GM23338 (cell line): ENCODE measurements around the gene KLHL22. TPM values are rescaled to one million over a fixed set of nuclear protein-coding genes. Genes with fewer than 3 reads are reported as not detected.
A peak's percentile ranks its signal among the peaks of the same experiment; 100 is the strongest.
"Not testable (repeated sequence)": the region's sequence is repeated elsewhere in the genome, so short reads cannot be mapped to it uniquely, and the experiment has no call there.

Source experiments
- ATAC-seq: fragments of 200-7000 bp; cut with Tn5 transposase; 3 replicates; pipeline ENCODE4 v1.9.1; 2020
- DNase-seq: peaks from one replicate; pipeline ENCODE4 v3.0.0-alpha.2; 2015; ENCODE audit warnings: low spot score
- H2AFZ ChIP-seq: fragments of 200-600 bp; sonication (generic); 2 replicates; pipeline ENCODE4 v1.8.0; 2016; ENCODE audit warnings: antibody characterized with exemption, mild to moderate bottlenecking, moderate library complexity
- H3F3A ChIP-seq: fragments of 200-600 bp; sonication (generic); replicated peaks from 2 replicates; pipeline ENCODE4 v1.8.0; 2017; ENCODE audit warnings: antibody characterized with exemption, mixed run types, low read depth
- H3K27ac ChIP-seq: fragments of 200-600 bp; sonication (generic); 2 replicates; pipeline ENCODE4 v1.6.1; 2016; ENCODE audit warnings: low read depth
- H3K27me3 ChIP-seq: fragments of 200-600 bp; sonication (generic); 2 replicates; pipeline ENCODE4 v1.8.0; 2016; ENCODE audit warnings: mild to moderate bottlenecking, mixed run types, moderate library complexity; ENCODE audit not compliant: insufficient read depth
- H3K36me3 ChIP-seq: fragments of 200-600 bp; sonication (generic); 2 replicates; pipeline ENCODE4 v1.8.0; 2016; ENCODE audit warnings: mild to moderate bottlenecking; ENCODE audit not compliant: insufficient read depth
- H3K4me1 ChIP-seq: fragments of 200-600 bp; sonication (generic); 2 replicates; pipeline ENCODE4 v1.8.0; 2016; ENCODE audit warnings: mild to moderate bottlenecking, moderate library complexity; ENCODE audit not compliant: insufficient read depth
- H3K4me2 ChIP-seq: fragments of 200-600 bp; sonication (generic); 2 replicates; pipeline ENCODE4 v1.7.1; 2017; ENCODE audit warnings: mixed run types
- H3K4me3 ChIP-seq: fragments of 200-600 bp; sonication (generic); 2 replicates; pipeline ENCODE4 v1.6.1; 2016; ENCODE audit warnings: mixed run types
- H3K79me2 ChIP-seq: fragments of 200-600 bp; sonication (generic); replicated peaks from 2 replicates; pipeline ENCODE4 v1.8.0; 2017; ENCODE audit warnings: mild to moderate bottlenecking; ENCODE audit not compliant: insufficient read depth
- H3K9me2 ChIP-seq: fragments of 200-600 bp; sonication (generic); 2 replicates; pipeline ENCODE4 v1.8.0; 2017; ENCODE audit not compliant: insufficient read depth
- H4K20me1 ChIP-seq: fragments of 200-600 bp; sonication (generic); replicated peaks from 2 replicates; pipeline ENCODE4 v1.8.0; 2017; ENCODE audit warnings: mild to moderate bottlenecking; ENCODE audit not compliant: insufficient read depth
- H3K27ac Mint-ChIP-seq: 2 replicates; pipeline ENCODE4 v1.8.0; 2020; ENCODE audit warnings: inconsistent platforms, mild to moderate bottlenecking, moderate library complexity, mixed read lengths
- H3K27me3 Mint-ChIP-seq: 3 replicates; pipeline ENCODE4 v1.8.0; 2022; ENCODE audit warnings: low read depth, mild to moderate bottlenecking, moderate library complexity, mixed read lengths, inconsistent platforms; ENCODE audit not compliant: insufficient read depth, poor library complexity
- H3K36me3 Mint-ChIP-seq: 3 replicates; pipeline ENCODE4 v1.8.0; 2021; ENCODE audit warnings: low read depth, mild to moderate bottlenecking, inconsistent platforms, moderate library complexity, mixed read lengths
- H3K4me1 Mint-ChIP-seq: 3 replicates; pipeline ENCODE4 v1.8.0; 2020; ENCODE audit warnings: mild to moderate bottlenecking, inconsistent platforms, mixed read lengths
- H3K4me3 Mint-ChIP-seq: 3 replicates; pipeline ENCODE4 v1.8.0; 2021; ENCODE audit warnings: moderate library complexity, mild to moderate bottlenecking, inconsistent platforms, mixed read lengths
- H3K9me3 Mint-ChIP-seq: 3 replicates; pipeline ENCODE4 v1.8.0; 2020; ENCODE audit warnings: moderate library complexity, mild to moderate bottlenecking, inconsistent platforms, mixed read lengths
- CTCF ChIP-seq, 2 experiments: fragments of 200-600 bp in 1 of 2; sonication (generic) in 1 of 2; conservative IDR thresholded peaks; 2 replicates each; pipeline versions ENCODE4 v1.5.1 to v1.6.1; 2016 to 2017; ENCODE audit warnings: antibody characterized with exemption in 2 of 2, low read depth in 2 of 2, mild to moderate bottlenecking in 2 of 2, moderate library complexity in 1 of 2
- ZNF462 ChIP-seq: fragments of 250-450 bp; sonication (Bioruptor Pico); IDR thresholded peaks from 2 replicates; pipeline ENCODE4 v1.5.0; 2020; ENCODE audit warnings: mild to moderate bottlenecking, moderate library complexity
- polyA plus RNA-seq: library from polyadenylated mRNA; unstranded; fragments of >200 nt; fragmentation: Nextera tagmentation; extraction: Ambion mirVana; gene quantifications from 2 replicates; pipeline ENCODE4 v1.2.1, GENCODE V29; 2016
- total RNA-seq: library from RNA; depleted of rRNA; stranded (reverse); fragments of >200 nt; shearing (Covaris generic); gene quantifications from 2 replicates; pipeline ENCODE4 v1.2.3, GENCODE V29; 2014

KLHL22 gene
- total and polyA plus RNA-seq, 2 experiments from 2014 or later: 2.4 to 16.0 TPM

GRCh38 chr22:20418211-20418788 is 77.3 kb downstream of the KLHL22 start:
- Histone ChIP-seq H3K4me1 (no peaks in the 10 kb centered on the region), H3K79me2 (no peaks in the 10 kb centered on the region), H2AFZ (peak overlapping the region; percentile 97), H3K36me3 (no peaks in the 10 kb centered on the region), H3K27ac (no peak overlapping the region), H3K4me3 (peak overlapping the region; percentile 46; the same call in 1 of the 2 replicates), H3K4me2 (peak overlapping the region; percentile 76), H3F3A (no peaks in the 10 kb centered on the region), H4K20me1 (no peaks in the 10 kb centered on the region), H3K27me3 (no peaks in the 10 kb centered on the region), H3K9me2 (no peaks in the 10 kb centered on the region)
- Mint-ChIP-seq H3K9me3 (no peaks in the 10 kb centered on the region), H3K4me1 (no peaks in the 10 kb centered on the region), H3K27ac (no peak overlapping the region), H3K36me3 (no peaks in the 10 kb centered on the region), H3K27me3 (peaks cover 9% of the 10 kb centered on the region), H3K4me3 (peak overlapping the region; percentile 57)
- peak; percentile 90 for DNase-seq
- peak; percentile 76 to 87 for TF ChIP-seq CTCF (conservative IDR thresholded peaks at IDR 0.05; ENCODE audit: low read depth in 2 of 2)
- TF ChIP-seq ZNF462 (CRISPR knock-in tag): no peak
- peak; percentile 90 for ATAC-seq

GRCh38 chr22:20415699-20416098 is 79.9 kb downstream of the KLHL22 start:
- H3K4me1 Mint-ChIP-seq, H3K4me2 ChIP-seq, H3F3A ChIP-seq, ATAC-seq, H3K4me3 ChIP-seq, H3K79me2 ChIP-seq, H3K27ac Mint-ChIP-seq, H3K9me3 Mint-ChIP-seq, DNase-seq, H4K20me1 ChIP-seq, H3K4me3 Mint-ChIP-seq, H2AFZ ChIP-seq, H3K4me1 ChIP-seq, H3K27ac ChIP-seq, H3K36me3 ChIP-seq, H3K27me3 ChIP-seq, H3K9me2 ChIP-seq, H3K27me3 Mint-ChIP-seq, H3K36me3 Mint-ChIP-seq: not testable (repeated sequence)

GRCh38 chr22:20415241-20415640 is 80.4 kb downstream of the KLHL22 start:
- H3K9me3 Mint-ChIP-seq, ATAC-seq, H3K27me3 Mint-ChIP-seq, H3K79me2 ChIP-seq, H3K4me1 ChIP-seq, H3K4me3 Mint-ChIP-seq, H3K4me2 ChIP-seq, H3K27ac Mint-ChIP-seq, H3K27ac ChIP-seq, H3K36me3 ChIP-seq, H3K27me3 ChIP-seq, H3K9me2 ChIP-seq, H4K20me1 ChIP-seq, H3F3A ChIP-seq, H3K36me3 Mint-ChIP-seq, H3K4me1 Mint-ChIP-seq, H2AFZ ChIP-seq, H3K4me3 ChIP-seq, DNase-seq: not testable (repeated sequence)
